ENCODE results near the gene L1CAM. TPM values are rescaled to one million over a fixed set of nuclear protein-coding genes. Genes with fewer than 3 reads are reported as not detected.

Gene L1CAM
- total and polyA plus RNA-seq, 9 donors: 0.84 to 12.0 (median 3.6) TPM

DNA sequence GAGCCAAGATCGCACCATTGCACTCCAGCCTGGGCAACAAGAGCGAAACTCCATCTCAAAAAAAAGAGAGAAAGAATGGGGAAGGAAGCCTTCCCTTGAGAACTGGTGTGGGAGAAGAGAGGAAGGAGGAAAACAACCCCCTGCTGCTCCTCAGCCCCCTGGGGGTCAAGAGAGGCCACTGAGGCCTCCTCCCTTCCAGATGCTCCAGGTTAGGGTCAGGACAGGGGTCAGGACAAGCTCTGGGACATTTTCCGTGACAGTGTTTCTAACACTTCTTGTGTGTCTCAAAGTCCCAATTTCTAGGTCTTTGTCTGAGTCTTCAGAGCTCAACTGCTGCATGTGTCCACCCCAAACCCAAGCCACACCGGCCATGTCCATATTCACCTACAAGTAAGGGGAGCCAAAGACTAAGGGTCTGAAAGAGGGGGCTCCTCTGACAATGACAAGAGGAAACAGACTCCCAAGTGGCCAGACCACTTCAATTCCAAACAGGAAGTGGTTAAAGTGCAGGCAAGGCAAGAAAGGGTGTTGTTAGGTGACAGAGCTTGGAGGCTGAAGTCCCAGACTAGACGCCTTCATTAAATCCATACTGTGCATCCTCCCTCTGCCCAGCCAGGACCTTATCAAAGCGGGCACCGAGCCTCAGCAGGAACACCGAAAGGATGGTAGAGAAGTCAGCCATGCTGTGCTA lies 8.3 kb downstream of the L1CAM start:
- H3K4me1 ChIP-seq (ENCODE audit: control insufficient read depth, insufficient read depth, low read length): peaks cover 3% of the 10 kb centered on the region
- H3K27ac ChIP-seq (ENCODE audit: low read length): no peak overlapping the region
- DNase-seq: no peak
- 85% methylated on average over 4 of the region's 8 CpGs for WGBS (ENCODE audit: insufficient coverage)
- no peaks in the 10 kb centered on the region for H3K9me3 ChIP-seq (replicated peaks; ENCODE audit: control insufficient read depth, low read depth, low read length)
- peaks cover 77% of the 10 kb centered on the region for H3K27me3 ChIP-seq (ENCODE audit: control insufficient read depth, insufficient read depth, low read length)
- H3K4me3 ChIP-seq (ENCODE audit: low read length): no peak overlapping the region
- no peaks in the 10 kb centered on the region for H3K36me3 ChIP-seq (ENCODE audit: control insufficient read depth, insufficient read depth, low read length)

DNA sequence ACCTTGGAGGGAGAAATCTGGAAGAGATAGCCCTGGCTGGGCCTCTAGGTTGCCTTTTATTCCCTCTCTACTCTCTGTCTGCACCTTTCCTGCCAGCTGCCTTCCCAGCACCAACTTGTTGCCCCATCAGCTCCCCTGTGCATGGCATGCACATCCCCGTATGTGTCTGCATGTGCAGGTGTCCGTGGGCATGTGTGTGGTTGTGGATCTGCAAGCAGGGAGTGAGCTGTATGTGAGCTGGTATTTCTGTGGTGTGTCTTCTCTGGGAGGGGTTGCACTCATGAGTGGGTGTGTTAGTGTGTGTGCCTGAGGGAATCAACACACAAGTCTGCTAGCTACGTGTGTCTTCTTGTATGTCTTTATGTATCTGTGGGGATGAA lies 9.9 kb downstream of the L1CAM start:
- no peaks in the 10 kb centered on the region for H3K9me3 ChIP-seq (replicated peaks; ENCODE audit: control insufficient read depth, low read depth, low read length)
- 50% methylated on average over 1 of the region's 3 CpGs for WGBS (ENCODE audit: insufficient coverage)
- H3K4me3 ChIP-seq (ENCODE audit: low read length): no peak overlapping the region
- peaks cover 72% of the 10 kb centered on the region for H3K27me3 ChIP-seq (ENCODE audit: control insufficient read depth, insufficient read depth, low read length)
- H3K36me3 ChIP-seq (ENCODE audit: control insufficient read depth, insufficient read depth, low read length): no peaks in the 10 kb centered on the region
- H3K27ac ChIP-seq (ENCODE audit: low read length): no peak overlapping the region
- peaks cover 3% of the 10 kb centered on the region for H3K4me1 ChIP-seq (ENCODE audit: control insufficient read depth, insufficient read depth, low read length)
- no peak for DNase-seq

DNA sequence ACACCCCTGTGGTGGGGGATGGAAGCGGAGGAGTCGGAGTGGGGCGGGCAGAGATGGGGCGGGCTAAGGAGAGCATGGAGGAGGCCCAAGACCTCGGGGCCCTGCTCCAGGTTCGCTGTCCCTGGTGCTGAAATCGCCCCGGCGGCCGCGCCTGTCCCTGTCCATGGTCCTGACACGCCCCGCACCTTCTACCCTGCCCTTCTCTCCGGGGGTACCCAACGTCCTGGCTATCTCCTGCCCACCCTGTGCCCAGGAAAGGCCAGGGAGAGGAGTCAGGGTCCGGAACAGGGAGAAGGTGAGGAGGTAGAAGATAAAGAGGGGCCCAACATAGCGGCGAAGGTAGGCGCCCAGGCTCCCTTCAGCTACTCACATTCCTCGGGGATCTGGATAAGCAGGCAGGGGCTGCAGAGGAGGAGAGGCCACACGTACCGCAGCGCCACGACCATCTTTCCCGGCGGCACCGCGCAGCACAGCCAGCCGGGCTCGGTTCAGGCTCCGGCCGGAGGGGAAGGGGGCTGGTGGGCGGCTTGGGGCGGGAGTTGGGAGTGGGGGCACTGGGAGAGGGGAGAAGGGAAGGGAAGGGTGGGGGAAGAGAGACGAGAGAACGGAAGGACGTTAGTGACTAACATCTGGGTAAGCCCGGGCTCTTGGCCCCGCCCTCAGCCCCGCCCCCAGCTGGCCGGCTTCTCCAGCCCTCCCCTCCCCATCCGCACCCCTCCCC lies 10.4 kb downstream of the L1CAM start:
- WGBS (ENCODE audit: insufficient coverage): 10% methylated on average over 26 of the region's 42 CpGs
- peak; percentile 42 for DNase-seq
- H3K27ac ChIP-seq (ENCODE audit: low read length): no peak overlapping the region
- no peaks in the 10 kb centered on the region for H3K9me3 ChIP-seq (replicated peaks; ENCODE audit: control insufficient read depth, low read depth, low read length)
- H3K27me3 ChIP-seq (ENCODE audit: control insufficient read depth, insufficient read depth, low read length): peaks cover 71% of the 10 kb centered on the region
- no peak overlapping the region for H3K4me3 ChIP-seq (ENCODE audit: low read length)
- no peaks in the 10 kb centered on the region for H3K36me3 ChIP-seq (ENCODE audit: control insufficient read depth, insufficient read depth, low read length)
- H3K4me1 ChIP-seq (ENCODE audit: control insufficient read depth, insufficient read depth, low read length): peaks cover 3% of the 10 kb centered on the region

DNA sequence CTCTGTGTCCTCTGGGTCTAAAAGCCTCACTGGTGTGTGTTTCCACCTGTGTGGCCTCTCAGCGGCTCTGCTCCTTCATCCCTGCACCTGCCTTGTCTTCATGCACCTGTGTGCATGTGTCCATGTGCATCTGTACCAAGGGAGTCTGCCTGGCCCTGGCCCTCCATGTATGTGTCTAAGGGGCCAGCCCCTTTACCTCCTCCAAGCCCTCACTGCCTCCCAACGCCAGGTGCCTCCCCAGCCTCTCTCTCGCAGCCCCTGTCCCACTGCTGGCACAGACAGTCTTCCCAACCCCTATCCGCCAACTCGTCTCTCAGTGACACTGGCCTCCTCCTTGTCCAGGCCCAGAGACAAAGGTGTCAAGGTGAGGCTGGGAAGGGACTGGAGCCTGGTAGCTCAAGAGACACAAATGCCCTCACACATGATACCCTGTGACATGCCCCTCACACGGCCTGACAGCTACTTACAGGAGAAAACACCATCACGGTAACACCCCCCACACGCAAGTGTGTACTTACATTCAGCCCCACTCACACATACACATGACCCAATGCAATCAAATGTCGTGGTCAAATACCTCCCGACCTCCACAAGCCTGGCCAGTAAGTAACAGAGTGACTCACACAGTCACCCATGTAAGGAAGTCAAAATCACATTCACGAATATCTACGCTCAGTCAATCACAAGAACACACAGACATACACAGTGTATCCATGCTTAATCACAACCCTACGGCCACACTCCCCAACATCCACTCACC lies 11.4 kb downstream of the L1CAM start:
- H3K27ac ChIP-seq (ENCODE audit: low read length): no peak overlapping the region
- no peak for DNase-seq
- H3K9me3 ChIP-seq (replicated peaks; ENCODE audit: control insufficient read depth, low read depth, low read length): no peaks in the 10 kb centered on the region
- no peaks in the 10 kb centered on the region for H3K36me3 ChIP-seq (ENCODE audit: control insufficient read depth, insufficient read depth, low read length)
- H3K4me1 ChIP-seq (ENCODE audit: control insufficient read depth, insufficient read depth, low read length): peaks cover 3% of the 10 kb centered on the region
- H3K4me3 ChIP-seq (ENCODE audit: low read length): no peak overlapping the region
- H3K27me3 ChIP-seq (ENCODE audit: control insufficient read depth, insufficient read depth, low read length): peaks cover 66% of the 10 kb centered on the region
- WGBS (ENCODE audit: insufficient coverage): 72% methylated on average over 11 of the region's 13 CpGs

DNA sequence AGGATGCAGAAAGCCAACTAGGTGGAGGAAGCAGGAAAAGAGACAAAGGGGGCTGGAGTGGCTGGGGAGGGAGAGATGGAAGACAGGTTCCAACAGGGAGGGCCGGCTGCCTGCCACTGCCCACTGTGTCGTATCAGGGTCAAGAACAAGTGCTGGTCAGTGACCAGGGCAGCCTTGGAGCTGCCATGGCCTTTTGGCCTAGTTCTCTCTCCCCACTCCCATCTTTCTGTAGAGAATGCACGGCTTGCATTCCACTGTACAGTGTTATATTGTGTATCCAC lies 11.9 kb downstream of the L1CAM start:
- Histone ChIP-seq H3K4me1 (ENCODE audit: control insufficient read depth, insufficient read depth, low read length) (no peaks in the 10 kb centered on the region), H3K36me3 (ENCODE audit: control insufficient read depth, insufficient read depth, low read length) (no peaks in the 10 kb centered on the region), H3K9me3 (replicated peaks; ENCODE audit: control insufficient read depth, low read depth, low read length) (no peaks in the 10 kb centered on the region), H3K27ac (ENCODE audit: low read length) (no peak overlapping the region), H3K27me3 (ENCODE audit: control insufficient read depth, insufficient read depth, low read length) (peaks cover 63% of the 10 kb centered on the region), H3K4me3 (ENCODE audit: low read length) (no peak overlapping the region)
- 70% methylated on average over 2 of the region's 3 CpGs for WGBS (ENCODE audit: insufficient coverage)
- DNase-seq: no peak

DNA sequence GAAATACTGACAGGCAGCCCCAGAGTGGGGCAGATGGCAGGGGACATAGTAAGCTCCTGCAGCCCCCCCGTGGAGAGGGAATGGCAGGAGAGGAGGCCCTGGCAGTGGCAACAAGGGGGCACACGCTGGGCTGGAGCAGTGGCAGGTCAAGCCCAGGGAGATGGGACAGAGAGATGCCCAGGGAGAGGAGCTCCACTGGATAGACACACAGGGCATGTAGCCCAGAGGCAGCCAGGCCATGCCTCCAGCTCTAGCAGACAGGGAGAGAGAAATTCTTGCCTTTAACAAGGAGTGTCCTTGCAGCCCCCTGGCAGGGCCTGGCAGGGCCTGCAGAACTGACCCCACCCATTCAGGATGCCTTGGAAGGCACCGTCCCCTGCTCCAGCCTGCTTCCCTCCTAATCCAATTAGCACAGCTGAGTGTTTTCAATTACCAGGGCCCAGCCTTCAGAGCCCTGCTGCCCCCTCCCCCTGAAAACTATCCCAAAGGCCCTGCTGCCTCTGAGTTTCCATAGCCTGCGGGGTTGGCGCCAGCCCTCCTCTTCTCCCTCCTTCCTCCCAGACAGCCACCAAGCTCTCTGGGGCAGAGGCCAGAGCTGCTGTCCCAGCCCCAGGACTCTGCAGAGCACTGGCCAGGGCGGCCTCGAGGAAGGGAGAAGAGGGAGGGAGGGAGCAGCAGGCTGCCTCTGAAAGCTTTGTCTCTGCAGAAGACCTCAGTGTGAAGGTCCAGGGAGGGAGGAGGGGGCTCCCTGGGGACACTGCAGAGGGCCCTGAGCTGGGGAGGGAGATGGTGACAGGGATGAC lies 12.5 kb downstream of the L1CAM start:
- H3K4me1 ChIP-seq (ENCODE audit: control insufficient read depth, insufficient read depth, low read length): no peaks in the 10 kb centered on the region
- peaks cover 63% of the 10 kb centered on the region for H3K27me3 ChIP-seq (ENCODE audit: control insufficient read depth, insufficient read depth, low read length)
- WGBS (ENCODE audit: insufficient coverage): 20% methylated on average over 5 of the region's 7 CpGs
- no peaks in the 10 kb centered on the region for H3K9me3 ChIP-seq (replicated peaks; ENCODE audit: control insufficient read depth, low read depth, low read length)
- no peaks in the 10 kb centered on the region for H3K36me3 ChIP-seq (ENCODE audit: control insufficient read depth, insufficient read depth, low read length)
- no peak overlapping the region for H3K4me3 ChIP-seq (ENCODE audit: low read length)
- no peak overlapping the region for H3K27ac ChIP-seq (ENCODE audit: low read length)
- DNase-seq: no peak

DNA sequence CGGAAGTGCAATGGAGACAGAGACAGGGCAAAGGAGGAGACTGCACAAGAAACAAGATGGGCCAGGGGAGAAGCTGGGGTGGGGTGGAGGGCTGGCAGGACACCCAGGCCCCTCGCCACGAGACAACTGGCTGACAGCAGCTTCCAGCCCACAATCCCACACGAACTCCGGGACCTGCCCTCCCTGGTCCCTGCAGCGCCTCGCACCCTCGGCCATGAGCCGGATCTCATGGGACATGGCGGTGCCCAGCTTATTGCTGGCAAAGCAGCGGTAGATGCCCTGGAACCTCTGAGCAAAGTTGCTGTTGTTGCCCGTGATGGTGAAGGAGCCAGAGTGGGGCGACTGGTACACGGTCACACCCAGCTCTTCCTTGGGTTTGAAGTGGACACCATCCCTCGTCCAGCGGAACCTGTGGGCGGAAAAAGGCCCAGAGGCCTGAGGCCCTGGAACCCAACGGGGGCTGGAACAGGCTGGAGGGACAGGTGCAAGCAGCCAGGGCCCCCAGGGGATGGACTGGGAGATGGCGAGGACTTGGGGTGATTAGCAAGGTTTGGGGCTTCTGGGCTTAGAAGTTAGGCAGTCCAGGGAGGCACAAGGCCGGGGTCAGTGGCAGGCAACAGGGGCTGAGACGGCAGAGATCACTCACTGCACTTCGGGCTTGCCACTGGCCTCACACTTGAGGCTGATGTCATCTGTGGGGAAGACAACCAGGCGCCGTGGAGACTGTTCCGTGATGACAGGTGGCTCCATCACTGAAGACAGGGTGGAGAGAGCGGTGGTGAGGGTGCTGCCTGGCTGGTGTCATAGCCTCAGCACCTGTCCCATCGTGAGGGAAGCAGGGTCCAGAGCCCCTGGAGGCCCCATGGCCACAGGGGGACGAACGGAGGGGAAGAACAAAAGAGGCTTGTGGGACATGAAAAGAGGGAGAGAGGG lies 13.8 kb downstream of the L1CAM start:
- H3K27me3 ChIP-seq (ENCODE audit: control insufficient read depth, insufficient read depth, low read length): peaks cover 59% of the 10 kb centered on the region
- no peaks in the 10 kb centered on the region for H3K9me3 ChIP-seq (replicated peaks; ENCODE audit: control insufficient read depth, low read depth, low read length)
- no peaks in the 10 kb centered on the region for H3K4me1 ChIP-seq (ENCODE audit: control insufficient read depth, insufficient read depth, low read length)
- WGBS (ENCODE audit: insufficient coverage): 65% methylated on average over 20 of the region's 29 CpGs
- DNase-seq: no peak
- H3K4me3 ChIP-seq (ENCODE audit: low read length): no peak overlapping the region
- no peaks in the 10 kb centered on the region for H3K36me3 ChIP-seq (ENCODE audit: control insufficient read depth, insufficient read depth, low read length)
- no peak overlapping the region for H3K27ac ChIP-seq (ENCODE audit: low read length)

DNA sequence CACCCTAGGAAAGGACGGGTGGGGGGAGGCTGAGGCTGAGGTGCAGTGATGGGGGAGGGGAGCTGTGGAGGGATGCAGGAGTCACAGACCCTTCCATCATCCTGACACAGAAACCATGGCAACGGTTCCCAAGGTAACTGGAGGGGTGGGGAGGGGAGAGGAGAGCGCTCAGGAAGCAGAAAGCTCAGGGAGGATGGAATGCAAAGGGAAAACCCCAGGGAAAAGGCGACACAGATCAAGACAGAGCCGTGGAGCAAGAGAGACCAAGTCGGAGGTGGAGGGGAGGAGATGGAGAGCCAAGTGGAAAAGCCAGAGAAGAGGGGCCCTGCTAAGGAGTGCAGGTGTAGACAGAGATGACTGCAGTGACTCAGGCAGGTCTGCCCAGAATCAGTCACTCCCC lies 14.5 kb downstream of the L1CAM start:
- H3K9me3 ChIP-seq (replicated peaks; ENCODE audit: control insufficient read depth, low read depth, low read length): no peaks in the 10 kb centered on the region

DNA sequence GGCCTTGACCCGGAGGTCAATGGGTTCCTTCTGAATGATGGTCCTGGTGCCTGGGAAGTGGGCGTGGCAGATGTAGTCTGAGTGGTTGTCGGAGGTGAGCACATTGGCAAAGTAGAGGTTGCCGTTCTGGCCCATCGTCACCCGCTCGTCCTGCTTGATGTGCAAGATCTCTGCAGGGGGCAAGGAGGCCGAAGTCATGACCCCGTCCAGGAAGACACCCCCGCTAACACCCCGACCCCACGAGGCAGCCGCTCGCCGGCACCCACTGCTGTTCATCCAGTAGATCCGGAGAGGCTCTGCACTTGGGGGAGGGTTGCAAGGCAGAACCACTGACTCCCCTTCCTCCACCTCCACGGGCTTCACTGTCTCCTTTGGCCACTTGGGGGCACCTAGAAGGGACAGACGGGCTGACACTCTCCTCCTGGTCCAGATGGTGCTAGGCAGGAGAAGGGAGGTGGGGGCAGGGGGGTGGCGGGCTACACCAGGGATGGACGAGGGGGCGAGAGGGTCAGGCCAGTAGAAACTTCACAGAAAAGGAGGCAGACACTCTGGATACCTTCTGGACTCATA lies 15.1 kb downstream of the L1CAM start:
- H3K27me3 ChIP-seq (ENCODE audit: control insufficient read depth, insufficient read depth, low read length): peaks cover 65% of the 10 kb centered on the region
- H3K9me3 ChIP-seq (replicated peaks; ENCODE audit: control insufficient read depth, low read depth, low read length): no peaks in the 10 kb centered on the region
- no peak overlapping the region for H3K4me3 ChIP-seq (ENCODE audit: low read length)
- H3K4me1 ChIP-seq (ENCODE audit: control insufficient read depth, insufficient read depth, low read length): no peaks in the 10 kb centered on the region
- 70% methylated on average over 8 of the region's 21 CpGs for WGBS (ENCODE audit: insufficient coverage)
- DNase-seq: no peak
- H3K27ac ChIP-seq (ENCODE audit: low read length): no peak overlapping the region
- no peaks in the 10 kb centered on the region for H3K36me3 ChIP-seq (ENCODE audit: control insufficient read depth, insufficient read depth, low read length)

More for the DNA sequence above, 14.5 kb downstream of the L1CAM start:
- WGBS (ENCODE audit: insufficient coverage): 18% methylated on average over 2 of the region's 6 CpGs
- Histone ChIP-seq H3K36me3 (ENCODE audit: control insufficient read depth, insufficient read depth, low read length) (no peaks in the 10 kb centered on the region), H3K4me1 (ENCODE audit: control insufficient read depth, insufficient read depth, low read length) (no peaks in the 10 kb centered on the region), H3K27ac (ENCODE audit: low read length) (no peak overlapping the region), H3K27me3 (ENCODE audit: control insufficient read depth, insufficient read depth, low read length) (peaks cover 64% of the 10 kb centered on the region), H3K4me3 (ENCODE audit: low read length) (no peak overlapping the region)
- no peak for DNase-seq

Data from muscle of leg (tissue), 11 donors.